Suppressor macrophage treated with lipopolysaccharide for 1 hour (primary cell): ENCODE results near the gene ATXN3L.

Source experiments
- DNase-seq, 3 donors: peaks; one replicate each; pipeline ENCODE4 v3.0.0-alpha.2; 2020 to 2022

The ATXN3L gene

DNA sequence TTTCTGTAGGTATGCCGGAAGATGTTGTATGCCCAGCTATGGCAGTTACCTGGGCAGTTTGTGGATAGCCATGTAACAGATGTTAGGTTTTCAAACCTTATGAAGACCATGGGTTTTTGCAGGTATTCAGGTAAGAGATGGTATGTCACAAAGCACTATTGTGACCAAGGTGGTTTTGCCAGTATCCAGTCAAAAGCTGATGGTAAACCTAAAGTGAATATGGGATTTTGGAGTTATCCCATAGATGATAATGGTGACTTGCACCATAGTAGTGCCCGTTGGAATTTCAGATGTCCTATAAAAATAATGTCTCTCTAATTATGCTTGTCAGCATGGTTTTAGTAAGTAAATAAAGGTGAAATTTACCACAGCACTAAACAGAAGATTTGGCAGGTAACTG, at the start of gene ATXN3L:
ATXN3L (minus strand) TSS at position 101 of the 400 bp plus-strand sequence. CDS start 119 bp downstream, outside the sequence.
- DNase-seq = no peak

DNA sequence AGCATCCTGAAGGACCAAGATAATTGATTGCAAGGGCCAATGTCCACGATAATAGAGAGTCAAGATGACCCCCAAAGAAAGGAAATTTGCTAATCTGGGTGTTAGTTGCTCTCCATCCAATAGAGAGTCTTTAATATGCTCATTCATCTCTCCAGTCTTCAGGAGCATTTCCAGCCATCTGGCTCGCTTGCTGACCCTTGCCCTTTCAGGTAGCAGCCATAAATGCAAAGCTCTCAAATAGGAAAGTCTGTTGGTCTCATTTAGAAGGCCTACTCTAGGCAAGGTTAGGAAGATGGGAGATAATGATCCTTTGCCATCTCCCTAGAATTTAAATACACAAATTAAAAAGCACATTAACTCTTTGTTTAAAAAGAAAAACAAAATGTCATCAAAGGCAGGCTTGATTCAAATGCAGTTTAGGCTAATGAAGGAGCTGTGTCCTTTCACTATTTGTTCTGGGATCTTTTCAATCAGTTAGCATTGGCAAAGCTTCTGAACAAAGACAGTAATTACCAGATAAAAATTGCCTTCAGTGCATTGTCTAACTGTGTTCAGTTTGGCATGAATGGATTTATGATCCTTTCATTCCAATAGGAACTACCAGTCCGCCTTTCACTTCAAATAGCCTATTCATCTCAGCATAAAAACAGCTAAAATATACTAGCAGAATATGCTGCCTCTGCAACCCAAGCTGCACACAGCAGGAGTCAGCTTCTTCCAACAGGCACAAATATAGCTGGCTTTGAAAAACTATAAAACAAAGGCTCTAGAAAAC, 49.6 kb upstream of the ATXN3L start:
- DNase-seq = no peak

DNA sequence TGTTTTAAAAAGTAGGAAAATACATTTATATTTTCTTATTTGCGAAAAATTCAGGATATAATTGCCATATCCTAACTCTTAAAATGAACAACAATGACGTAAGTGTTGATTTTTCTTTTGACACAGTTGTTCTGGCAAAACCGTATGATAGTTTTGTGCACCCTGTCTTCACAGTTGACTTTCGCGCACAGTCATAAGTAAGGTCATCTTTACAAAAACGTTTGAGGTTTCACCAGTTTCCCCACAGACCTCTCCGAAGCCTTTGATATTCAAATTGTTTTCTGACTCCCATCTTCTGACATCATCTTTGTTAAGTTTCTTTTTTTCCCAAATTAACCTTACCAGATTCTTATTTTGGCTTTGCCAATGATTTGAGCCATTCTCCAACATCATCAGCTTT, 48.1 kb upstream of the ATXN3L start:
- DNase-seq = no peak

DNA sequence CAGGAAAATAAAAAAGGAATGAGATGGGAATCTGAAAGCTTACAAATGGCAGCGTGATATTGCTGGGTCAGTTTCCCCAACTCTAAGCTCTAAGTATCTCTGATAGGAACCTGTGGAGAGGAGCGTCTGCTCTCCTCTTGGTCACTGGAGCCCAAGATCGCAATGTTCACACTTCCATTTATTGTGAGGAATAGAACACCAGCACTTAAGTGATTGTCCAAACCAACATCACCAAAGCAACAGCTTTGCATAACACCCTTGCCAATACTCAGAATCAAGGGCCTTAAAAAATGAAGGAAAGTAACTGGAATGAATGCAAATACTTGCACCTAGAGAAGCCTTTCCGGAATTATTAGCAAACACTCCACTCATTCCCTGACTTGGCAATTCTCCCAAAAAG, 46.8 kb upstream of the ATXN3L start:
- no peak for DNase-seq

DNA sequence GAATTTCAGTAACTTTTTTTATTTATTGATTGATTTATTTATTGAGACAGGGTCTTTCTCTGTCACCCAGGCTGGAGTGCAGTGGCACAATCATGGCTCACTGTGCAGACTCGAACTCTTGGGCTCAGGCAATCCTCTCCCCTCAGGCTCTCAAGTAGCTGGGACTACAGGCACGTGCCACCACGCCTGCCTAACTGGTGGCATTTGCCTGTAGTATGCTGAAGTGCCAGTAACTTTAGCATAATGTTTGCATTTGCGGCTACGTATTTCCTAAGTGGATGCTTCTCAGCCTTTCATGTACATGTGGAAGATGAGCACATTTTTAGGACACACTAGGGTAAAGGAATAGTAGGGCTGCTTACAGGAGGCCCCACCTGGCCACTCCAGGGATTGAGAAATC, 45.3 kb upstream of the ATXN3L start:
- DNase-seq = no peak

DNA sequence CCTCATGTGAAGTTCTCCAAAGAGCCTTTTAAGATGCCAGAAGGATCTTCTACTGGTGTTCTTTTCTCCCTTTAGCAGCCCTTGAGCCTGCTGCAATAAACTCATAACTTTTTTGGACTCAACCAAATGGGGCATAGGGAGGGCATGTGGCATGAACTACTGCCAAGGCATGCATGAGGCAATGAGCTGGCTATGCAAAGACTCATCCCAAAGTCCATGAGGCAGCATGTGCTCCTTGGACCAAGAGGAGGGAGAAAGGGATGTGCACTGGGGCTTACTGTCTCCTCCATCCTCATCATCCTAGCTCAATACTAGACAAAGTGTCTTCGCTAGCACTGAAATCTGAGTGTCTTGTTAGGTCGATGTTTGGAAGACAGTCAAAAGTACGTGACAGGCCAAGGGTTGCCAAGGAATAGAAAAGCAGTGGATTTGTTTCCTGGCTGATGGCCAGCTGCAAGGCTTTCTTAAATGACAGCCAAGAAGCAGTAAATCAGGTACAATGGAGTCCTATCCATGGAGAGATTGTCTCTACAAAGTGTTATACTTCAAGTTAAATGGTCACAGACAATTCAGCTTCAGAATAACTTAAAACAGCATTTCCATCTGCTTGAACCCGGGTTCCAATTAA, 44.5 kb upstream of the ATXN3L start:
- no peak for DNase-seq

DNA sequence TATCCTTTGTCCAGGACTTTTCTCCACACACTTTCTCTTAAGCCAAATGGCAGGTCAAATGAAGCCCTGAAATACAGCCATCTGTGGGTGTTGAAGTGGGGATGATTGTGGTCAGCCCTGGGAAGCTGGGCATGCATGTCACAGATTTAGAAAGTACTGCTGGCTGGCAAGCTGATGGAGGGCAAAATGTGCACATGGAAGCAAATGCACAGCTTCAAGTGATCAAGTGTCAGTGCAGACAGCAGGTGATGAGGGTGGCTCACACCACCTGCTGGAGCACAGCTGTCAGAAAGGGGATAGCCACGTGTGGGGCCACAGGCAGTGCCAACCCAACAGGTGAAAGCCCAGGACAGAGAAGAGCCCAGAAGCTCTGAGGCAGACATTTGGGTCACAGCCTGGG, 40.3 kb upstream of the ATXN3L start:
- no peak for DNase-seq

DNA sequence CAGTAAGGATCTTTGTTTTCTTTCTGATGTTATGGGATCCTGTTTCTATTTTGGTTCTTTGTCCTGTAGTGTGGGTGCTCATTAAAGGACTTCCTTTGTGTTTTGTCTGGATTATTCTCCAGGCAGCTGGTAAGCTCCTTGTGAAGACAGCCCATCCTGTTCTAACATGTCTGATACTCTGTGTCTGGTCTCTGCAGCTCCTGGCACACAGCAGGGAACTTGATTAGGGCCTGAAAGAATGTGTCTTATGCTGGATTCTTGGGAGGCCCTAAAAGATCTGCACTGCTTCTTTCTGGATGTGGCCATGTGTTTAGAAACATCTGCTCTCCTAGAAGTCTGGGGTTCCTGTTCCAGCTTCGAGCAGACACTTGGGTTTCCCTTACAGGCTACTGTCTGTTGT, 38.1 kb upstream of the ATXN3L start:
- no peak for DNase-seq

DNA sequence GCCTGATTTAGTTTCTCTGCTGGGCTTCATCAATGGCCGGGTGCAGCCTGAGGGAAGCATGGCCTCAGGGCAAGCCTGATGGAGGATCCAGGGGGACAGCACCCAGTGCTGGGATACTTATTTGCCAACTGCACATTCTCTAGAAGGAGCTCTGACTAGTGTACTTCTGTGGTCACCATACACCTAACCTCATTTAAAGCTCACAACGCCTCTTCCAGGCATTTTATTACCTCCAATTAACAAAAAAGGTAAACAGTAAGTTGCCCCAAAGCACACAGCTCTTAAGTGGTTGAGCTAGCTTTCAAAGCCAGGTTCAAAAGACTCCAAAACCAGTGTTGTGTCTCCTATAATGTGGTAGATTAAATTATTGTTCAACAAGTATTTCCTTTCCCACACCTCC, 26.8 kb upstream of the ATXN3L start:
- DNase-seq = no peak

DNA sequence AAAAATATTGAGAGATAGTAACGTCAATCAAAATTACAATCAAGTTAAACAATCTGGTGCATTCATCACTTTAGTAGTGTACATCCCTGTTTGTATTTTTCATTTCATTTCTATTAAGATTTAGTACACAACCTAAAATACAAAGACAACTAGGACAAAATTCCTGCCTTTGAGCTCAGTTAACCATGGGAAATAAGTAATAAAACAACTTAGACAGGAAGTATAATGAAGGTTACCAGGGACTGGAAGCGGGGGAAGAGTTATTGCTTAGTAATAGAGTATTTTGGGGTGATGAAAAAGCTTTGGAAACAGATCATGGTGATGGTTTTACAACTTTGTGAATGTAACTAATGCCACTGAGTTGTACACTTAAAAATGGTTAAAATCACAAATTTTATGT, 25.6 kb upstream of the ATXN3L start:
- peak in 1 of 3 donors; percentile 4 for DNase-seq

DNA sequence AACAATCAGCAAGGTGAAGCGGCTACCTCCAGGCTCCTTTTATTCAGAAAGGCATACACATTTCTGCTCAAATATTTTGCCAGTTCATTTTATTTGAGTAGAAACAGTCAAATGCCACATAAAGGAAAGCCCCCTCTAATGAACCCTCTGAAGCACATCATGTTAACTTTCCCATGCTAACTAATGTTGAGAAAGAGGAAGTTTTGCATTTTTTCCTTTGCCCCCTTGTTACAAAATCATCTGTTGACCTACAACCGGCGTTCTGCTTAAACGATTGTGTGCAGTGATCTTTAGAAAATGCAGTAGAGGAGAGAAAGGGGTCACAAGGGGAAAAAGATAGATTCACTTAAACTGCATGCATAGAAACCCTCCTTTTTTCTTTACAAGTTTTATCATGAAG, 25.2 kb upstream of the ATXN3L start:
- DNase-seq = peak; percentile 32 to 51 (median 47)

DNA sequence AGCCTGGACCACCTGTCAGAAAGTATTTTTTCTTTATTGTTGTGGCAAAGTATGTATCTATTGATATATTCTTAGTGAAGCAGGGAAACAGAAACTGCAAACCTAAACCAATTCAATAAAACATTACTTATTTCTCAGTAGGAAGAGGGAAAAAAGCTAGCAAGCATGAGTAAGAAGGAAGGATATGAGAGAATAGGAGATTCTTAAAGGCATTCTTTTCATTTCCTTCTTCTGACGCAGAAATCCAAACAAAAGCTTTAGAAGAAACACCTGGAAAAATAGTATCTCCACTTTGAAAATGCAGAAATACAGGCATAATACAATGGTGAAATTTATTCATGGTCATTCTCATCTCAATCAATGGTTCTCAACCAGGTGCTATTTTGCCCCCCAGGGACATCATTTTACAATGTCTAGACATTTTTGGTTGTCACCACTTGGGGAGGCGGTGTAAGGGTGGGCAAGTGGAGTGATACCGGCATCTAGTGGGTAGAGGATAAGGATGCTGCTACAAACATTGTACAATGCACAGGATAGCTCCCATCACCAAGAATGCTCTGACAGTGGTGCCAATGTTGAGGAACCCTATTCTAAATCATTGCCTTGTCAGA, 21.7 kb upstream of the ATXN3L start:
- no peak for DNase-seq

DNA sequence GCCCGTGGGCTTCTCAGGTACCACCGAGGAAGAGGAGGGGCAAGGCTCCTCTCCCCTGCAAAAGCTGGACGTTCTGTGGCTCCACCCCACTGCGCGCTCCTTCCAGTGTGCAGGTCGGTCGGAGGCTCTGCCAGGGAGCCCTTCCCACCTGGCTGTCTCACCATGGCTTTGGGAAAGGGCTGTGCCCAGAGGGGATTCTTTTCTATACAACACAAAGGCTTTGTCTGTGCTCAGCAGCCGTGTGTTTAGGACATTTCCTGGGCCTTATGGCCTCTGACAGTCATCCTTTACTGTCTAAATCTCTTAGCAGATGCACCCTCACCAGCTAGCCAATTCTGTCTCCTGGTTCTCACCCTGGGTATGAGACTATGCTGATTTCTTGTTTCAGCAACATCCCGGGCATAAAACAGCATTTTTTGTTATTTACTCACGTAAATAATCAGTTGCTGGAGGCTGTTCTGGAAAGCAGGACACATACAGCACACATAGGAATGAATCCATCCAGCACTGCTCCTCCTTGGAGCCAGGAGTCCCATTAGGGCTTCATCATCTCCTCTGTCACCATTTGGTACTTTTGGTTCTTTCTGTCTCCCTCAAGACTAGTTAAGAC, 20.4 kb upstream of the ATXN3L start:
- DNase-seq = no peak

DNA sequence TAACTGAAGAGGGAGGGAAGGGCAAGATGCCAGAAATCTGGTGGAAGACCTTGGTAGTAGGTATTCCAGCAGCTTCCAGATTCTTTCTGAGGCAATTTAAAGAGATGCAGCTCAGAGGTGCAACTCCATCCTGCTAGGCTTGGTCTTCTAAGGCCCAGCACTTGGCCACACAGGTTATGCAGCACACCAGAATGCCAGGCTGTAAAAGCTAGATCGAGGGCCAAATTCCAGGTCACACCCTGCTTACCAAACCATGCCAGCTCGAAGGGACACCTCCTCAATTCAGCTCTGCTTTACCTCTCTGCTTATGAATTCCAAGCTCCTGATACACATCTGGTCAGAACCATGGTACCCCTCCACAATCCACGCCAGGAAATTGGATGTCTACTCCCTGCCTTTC, 19.8 kb upstream of the ATXN3L start:
- no peak for DNase-seq

DNA sequence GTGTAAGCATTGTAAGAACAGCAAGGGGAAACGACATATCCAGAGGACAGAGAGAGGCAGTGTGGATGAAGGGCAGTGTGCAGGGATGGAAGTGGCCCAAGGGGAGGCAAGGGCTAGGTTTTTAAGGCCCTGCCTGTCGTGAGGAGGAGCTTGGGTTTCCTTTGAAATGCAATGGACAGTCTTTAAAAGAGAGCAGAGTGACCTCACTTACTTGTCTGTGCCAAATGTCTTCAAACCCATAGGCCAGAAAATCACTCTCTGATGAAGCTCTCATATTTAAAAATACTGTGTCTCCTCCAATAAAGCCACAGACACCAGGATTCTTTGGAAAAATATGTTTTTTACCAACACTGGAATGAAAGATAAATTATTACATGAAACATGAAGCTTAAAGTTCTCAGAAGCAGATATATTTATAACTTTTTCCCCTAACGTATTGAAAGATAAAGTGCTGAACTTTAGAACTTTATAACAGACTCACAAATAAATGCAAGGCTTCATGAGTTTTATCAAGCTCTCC, 19.2 kb upstream of the ATXN3L start:
- no peak for DNase-seq

DNA sequence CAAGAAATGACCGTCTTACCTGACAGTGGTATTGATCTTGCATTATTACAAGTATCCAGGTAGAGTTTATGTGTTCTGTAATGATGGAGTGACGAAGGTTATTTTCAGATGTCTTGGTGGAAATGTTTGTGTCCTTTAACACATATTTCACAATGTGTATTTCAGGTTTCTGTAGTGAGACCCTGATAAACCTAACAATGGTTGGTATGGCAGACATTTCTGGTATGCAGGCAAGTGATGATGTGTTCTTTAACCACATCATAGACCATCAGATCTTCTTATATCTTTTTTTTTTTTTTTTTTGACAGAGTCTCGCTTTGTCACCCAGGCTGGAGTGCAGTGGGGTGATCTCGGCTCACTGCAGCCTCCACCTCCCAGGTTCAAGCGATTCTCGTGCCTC, 14.6 kb upstream of the ATXN3L start:
- DNase-seq = no peak

DNA sequence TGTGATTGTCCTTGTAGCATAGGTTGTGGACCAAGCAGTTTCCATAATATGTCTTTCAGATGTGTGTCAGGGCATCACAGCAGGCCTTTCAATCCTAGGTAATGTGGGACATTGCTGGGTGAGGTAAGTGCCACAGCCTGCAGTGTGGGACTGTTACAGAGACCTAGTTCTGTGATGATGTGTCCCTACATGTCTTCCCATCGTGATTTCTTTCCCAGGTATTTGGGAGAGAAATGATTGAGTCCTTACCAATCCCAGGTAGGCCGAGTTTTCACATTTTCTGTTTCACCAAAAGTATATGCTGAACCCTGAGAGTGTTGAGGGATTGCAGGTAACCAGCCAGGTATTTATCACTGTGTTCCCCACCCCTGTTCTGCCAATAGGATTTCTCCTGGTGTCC, 10.6 kb upstream of the ATXN3L start:
- no peak for DNase-seq

DNA sequence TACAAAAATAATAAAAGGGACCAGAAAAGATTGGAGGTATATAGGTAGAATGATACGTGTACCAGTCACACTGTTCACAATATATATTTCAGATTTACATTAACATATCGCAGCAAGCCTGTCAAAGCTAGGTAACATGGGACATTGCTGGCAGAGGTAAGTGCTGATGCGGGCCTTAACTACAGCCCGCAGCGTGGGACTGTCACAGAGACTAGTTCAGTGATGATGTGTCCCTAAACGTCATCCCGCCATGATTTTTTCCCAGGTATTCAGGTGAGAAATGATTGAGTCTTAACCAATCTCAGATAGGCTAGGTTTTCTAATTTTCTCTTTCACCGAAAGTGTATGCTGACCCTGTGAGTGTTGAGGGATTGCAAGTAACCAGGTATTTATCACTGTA, 7.8 kb upstream of the ATXN3L start:
- no peak for DNase-seq

DNA sequence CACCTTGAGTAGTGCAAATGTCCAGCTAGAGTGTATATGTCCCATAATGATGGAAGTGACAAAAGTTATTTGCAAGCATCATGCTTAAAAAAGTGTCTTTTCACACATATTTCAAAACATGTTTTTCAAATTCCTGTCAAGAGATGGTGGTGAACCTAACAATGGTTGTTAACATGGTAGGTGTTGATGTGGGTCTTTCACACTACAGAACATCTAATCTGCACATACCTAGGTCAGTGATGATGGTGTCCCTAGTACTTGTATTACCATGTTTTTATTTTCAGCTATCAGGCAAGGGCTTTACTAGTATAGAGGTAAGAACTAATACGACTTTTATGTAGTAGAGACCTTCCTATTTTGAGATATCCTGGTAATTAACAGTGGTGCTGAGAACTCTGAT, 3.4 kb upstream of the ATXN3L start:
- DNase-seq = no peak

DNA sequence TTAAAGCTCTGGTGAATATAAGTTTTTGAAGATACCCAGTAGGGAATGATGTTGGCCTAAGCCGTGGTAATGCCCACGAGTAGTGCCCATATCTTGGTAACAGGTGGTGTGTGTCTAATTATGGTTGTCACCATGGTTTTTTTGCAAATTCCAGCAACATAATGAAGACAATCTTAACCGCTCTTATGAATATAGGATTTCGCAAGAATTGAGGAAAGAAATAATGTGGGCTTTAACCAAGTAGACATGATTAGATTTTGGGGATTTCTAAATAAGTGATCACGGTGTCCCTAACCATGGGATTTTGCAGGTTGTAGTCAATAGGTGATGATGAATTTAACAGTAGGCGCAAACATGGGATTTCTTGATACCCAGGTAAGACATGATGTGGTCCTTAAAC, 2.5 kb downstream of the ATXN3L start:
- DNase-seq = no peak

DNA sequence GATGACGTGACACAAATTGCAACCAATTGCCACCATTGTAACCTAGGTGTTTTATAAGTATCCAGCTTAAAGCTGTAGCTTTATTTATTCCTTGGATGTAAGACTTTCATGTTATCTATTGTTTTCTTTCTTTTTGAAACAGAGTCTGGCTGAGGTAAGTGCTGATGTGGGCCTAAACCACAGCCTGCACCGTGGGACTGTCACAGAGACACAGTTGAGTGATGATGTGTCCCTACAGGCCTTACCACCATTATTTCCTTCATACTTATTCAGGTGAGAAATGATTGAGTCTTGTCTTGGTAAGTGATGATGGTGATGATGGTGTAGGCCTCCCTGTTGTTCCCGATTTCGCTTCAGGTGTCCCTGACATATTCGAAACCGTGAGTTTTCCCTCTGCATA, 8.3 kb downstream of the ATXN3L start:
- DNase-seq = no peak

DNA sequence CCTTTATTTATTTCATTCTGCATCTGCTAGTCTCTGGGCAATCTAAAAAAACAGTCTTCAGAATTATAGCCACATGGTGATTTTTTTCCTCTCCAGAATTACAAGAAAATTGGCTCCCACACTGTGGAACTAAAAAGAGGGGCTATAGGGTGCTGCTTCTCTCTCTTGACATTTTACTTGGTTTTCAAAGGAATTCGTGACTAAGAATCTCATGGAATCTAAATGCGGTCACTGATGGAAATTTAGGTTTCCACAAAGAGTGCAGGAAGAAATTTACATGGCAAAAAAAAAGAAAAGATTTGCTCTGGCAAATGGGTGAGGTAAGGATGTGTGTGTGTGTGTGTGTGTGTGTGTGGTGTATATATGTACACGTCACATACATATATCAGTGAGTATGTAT, 10.2 kb downstream of the ATXN3L start:
- no peak for DNase-seq

DNA sequence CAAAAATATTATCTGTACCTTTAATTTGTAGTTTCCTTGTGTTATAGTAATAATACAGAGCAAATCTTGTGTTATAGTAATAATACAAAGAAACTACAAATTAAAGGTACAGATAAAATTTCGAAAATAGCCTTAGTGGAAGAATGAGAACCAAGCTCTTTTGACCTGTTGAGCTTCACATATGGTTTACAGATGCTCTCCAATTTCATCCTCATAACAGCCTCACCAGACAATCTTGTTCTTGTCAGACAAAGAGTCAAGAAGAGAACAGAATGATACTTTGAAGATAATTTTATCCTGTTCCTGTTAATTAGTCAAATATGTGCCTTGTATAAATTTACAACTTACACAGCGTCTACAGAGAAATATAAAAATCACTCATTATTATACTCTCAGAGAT, 12.8 kb downstream of the ATXN3L start:
- no peak for DNase-seq

DNA sequence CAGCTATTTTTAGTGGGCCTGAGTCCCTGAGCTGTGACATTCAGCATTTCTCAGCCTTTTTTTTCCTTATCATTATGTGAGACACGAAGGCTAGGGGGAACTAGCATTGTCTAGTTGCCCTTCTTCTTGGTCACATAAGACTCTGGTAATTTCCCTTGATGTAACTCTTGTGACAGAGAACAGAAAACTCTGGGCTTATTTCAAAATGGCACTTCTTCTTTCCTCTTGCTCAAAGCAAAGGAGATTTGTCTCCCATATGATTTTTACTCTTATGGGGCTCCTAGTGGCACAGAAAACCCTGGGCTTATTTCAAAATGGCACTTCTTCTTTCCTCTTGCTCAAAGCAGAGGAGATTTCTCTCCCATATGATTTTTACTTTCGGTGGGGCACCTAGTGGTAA, 14.7 kb downstream of the ATXN3L start:
- peak; percentile 64 to 85 (median 79) for DNase-seq
